GM19025 (cell line): ENCODE data around the gene LDLRAD3.

ENCODE experiments used
- ATAC-seq: cut with Tn5 transposase; IDR thresholded peaks from one replicate; pipeline ENCODE4 v1.9.1; 2021; ENCODE audit warnings: mild to moderate bottlenecking, low read depth, moderate library complexity; ENCODE audit not compliant: unreplicated experiment

Gene LDLRAD3

GRCh38 chr11:36249246-36249645, 305.4 kb downstream of the LDLRAD3 start:
- ATAC-seq = no peak

- no peak for ATAC-seq
Measured at GRCh38 chr11:36251823-36252222, 308.0 kb downstream of the LDLRAD3 start.

GRCh38 chr11:36253238-36253637, 309.4 kb downstream of the LDLRAD3 start:
- ATAC-seq = no peak

- no peak for ATAC-seq
Measured at GRCh38 chr11:36254713-36255112, 310.9 kb downstream of the LDLRAD3 start.

GRCh38 chr11:36257351-36257750, 313.5 kb downstream of the LDLRAD3 start:
- no peak for ATAC-seq

- no peak for ATAC-seq
Measured at GRCh38 chr11:36258730-36259360, 315.0 kb downstream of the LDLRAD3 start.

GRCh38 chr11:36261094-36261493, 317.2 kb downstream of the LDLRAD3 start:
- no peak for ATAC-seq

GRCh38 chr11:36264011-36264972, 320.4 kb downstream of the LDLRAD3 start:
- ATAC-seq = no peak

GRCh38 chr11:36264973-36265344, 321.1 kb downstream of the LDLRAD3 start:
- no peak for ATAC-seq

- peak; percentile 60 for ATAC-seq
Measured at GRCh38 chr11:36265793-36266628, 322.1 kb downstream of the LDLRAD3 start.

- ATAC-seq = no peak
Measured at GRCh38 chr11:36266767-36267166, 322.9 kb downstream of the LDLRAD3 start.

GRCh38 chr11:36268337-36268985, 324.6 kb downstream of the LDLRAD3 start:
- no peak for ATAC-seq

- no peak for ATAC-seq
Measured at GRCh38 chr11:36270701-36271100, 326.8 kb downstream of the LDLRAD3 start.

- ATAC-seq = no peak
Measured at GRCh38 chr11:36271794-36272407, 328.0 kb downstream of the LDLRAD3 start.

GRCh38 chr11:36273110-36273509, 329.2 kb downstream of the LDLRAD3 start:
- no peak for ATAC-seq

- no peak for ATAC-seq
Measured at GRCh38 chr11:36274414-36274813, 330.6 kb downstream of the LDLRAD3 start.

- no peak for ATAC-seq
Measured at GRCh38 chr11:36278531-36279282, 334.8 kb downstream of the LDLRAD3 start.

- ATAC-seq = no peak
Measured at GRCh38 chr11:36280531-36280930, 336.7 kb downstream of the LDLRAD3 start.
